Lower lobe of right lung (tissue), 2 donors: Measurements from ENCODE around the gene CRABP1. TPM values are rescaled to one million over a fixed set of nuclear protein-coding genes. Genes with fewer than 3 reads are reported as not detected.

Experiments
- ATAC-seq, 2 donors: fragments of 200-7000 bp; cut with Tn5 transposase; one replicate each; pipeline ENCODE4 v1.9.1; 2020 to 2022; ENCODE audit warnings: mild to moderate bottlenecking in 2 of 2, moderate library complexity in 2 of 2
- DNase-seq: peaks from one replicate; pipeline ENCODE4 v3.0.0-alpha.2; 2020
- H3K27ac ChIP-seq: fragments of 200-600 bp; one replicate; pipeline ENCODE4 v1.8.0; 2022
- H3K27me3 ChIP-seq: fragments of 200-600 bp; one replicate; pipeline ENCODE4 v1.8.0; 2022; ENCODE audit warnings: low read depth
- H3K36me3 ChIP-seq: fragments of 200-600 bp; one replicate; pipeline ENCODE4 v1.8.0; 2022; ENCODE audit warnings: mild to moderate bottlenecking
- H3K4me1 ChIP-seq: fragments of 200-600 bp; one replicate; pipeline ENCODE4 v1.8.0; 2022
- H3K4me3 ChIP-seq: fragments of 200-600 bp; one replicate; pipeline ENCODE4 v1.8.0; 2022; ENCODE audit warnings: mild to moderate bottlenecking
- H3K9me3 ChIP-seq: fragments of 200-600 bp; one replicate; pipeline ENCODE4 v1.8.0; 2022
- intact Hi-C: fragments of 100-400 bp; cut with DNase I; formaldehyde crosslinking; loops from one replicate; pipeline ENCODE4 v1.11.0; 2022
- total RNA-seq: library from RNA; stranded (reverse); fragmentation: NEBNext Ultra II Directional; extraction: Animal tissue kit (Norgen Biotek cat#: 25700); gene quantifications from one replicate; pipeline ENCODE4 v1.2.1, GENCODE V29; 2021
- TF ChIP-seq, protein P1 (sequence below): fragments of 200-600 bp; IDR thresholded peaks from one replicate; pipeline ENCODE4 v1.8.0; 2022; ENCODE audit warnings: antibody characterized with exemption, mild to moderate bottlenecking
- donor health status: DM: no; HTN: yes; CAD: no; lungs with severe emphysema.

The CRABP1 gene
- total RNA-seq, 1 donor from 2014 or later: not detected

DNA sequence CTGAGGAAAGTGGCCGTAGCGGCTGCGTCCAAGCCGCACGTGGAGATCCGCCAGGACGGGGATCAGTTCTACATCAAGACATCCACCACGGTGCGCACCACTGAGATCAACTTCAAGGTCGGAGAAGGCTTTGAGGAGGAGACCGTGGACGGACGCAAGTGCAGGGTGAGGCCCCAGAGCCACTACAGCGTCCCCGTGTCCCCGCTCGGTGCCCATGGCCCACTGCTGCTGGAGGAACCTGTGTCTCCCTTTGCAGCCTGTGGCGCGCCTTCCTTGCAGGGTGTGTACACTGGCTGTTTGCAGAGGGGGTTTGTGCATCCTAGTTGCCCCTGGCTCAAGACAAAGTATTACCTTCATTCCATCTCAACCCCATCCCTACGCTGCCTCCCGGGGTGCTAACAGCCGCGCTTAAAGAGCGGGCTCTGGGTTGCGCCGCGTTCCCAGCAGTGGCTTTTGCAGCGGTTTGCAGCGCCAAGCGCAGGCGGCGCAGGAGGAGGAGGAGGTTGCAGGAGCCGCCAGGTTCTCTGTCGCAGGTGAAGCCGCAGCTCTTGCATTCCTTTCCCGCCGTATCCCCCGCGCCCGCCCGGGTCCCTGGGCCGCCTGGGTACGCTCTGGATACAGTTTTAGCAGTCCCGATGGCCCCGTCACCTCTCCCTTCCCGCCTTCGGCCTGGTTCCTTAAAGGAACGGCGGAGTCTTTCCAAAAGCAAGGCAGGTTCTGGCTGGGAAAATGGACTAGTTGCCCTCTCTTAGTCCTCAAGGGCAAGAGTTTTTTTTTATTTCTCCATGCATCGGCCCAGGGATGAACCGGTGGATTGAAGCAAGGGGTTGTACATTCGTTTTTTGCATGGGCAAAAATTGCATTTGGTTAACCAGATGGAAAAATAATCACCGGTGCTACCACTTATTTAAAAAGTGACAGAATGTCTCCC, 1.2 kb downstream of the CRABP1 start:
- TF ChIP-seq, protein P1, sequence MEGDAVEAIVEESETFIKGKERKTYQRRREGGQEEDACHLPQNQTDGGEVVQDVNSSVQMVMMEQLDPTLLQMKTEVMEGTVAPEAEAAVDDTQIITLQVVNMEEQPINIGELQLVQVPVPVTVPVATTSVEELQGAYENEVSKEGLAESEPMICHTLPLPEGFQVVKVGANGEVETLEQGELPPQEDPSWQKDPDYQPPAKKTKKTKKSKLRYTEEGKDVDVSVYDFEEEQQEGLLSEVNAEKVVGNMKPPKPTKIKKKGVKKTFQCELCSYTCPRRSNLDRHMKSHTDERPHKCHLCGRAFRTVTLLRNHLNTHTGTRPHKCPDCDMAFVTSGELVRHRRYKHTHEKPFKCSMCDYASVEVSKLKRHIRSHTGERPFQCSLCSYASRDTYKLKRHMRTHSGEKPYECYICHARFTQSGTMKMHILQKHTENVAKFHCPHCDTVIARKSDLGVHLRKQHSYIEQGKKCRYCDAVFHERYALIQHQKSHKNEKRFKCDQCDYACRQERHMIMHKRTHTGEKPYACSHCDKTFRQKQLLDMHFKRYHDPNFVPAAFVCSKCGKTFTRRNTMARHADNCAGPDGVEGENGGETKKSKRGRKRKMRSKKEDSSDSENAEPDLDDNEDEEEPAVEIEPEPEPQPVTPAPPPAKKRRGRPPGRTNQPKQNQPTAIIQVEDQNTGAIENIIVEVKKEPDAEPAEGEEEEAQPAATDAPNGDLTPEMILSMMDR: no peak
- ATAC-seq: no peak
- Histone ChIP-seq H3K27me3 (peaks cover 63% of the 10 kb centered on the region), H3K36me3 (no peaks in the 10 kb centered on the region), H3K9me3 (no peaks in the 10 kb centered on the region), H3K27ac (no peak overlapping the region), H3K4me3 (no peak overlapping the region), H3K4me1 (peaks cover 13% of the 10 kb centered on the region)
- intact Hi-C loops: no loop called here
- no peak for DNase-seq

DNA sequence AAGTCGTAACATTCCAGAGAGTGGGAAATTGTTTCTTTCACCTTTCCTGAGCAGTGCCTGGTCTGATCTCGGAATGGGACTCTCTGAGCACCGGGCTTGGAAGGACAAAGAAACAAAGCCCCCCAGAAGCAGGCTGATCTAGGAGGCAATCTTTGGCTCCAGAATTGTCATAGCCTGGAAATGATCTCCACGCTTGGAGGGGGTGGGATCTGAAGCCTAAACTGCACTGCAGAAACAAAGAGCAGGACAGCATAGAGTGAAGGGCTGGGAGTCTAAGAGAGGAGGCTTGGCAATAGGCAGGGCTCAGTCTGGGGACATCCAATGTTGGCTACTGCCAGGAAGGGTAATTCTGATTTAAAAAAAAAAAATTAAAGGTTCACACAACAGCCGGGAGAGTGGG, 1.9 kb downstream of the CRABP1 start:
- H3K9me3 ChIP-seq: no peaks in the 10 kb centered on the region
- TF ChIP-seq, protein P1: no peak
- H3K4me1 ChIP-seq: peaks cover 13% of the 10 kb centered on the region
- no peak for DNase-seq
- peaks cover 59% of the 10 kb centered on the region for H3K27me3 ChIP-seq
- no peak overlapping the region for H3K27ac ChIP-seq
- H3K4me3 ChIP-seq: no peak overlapping the region
- intact Hi-C loops: no loop called here
- ATAC-seq: no peak
- H3K36me3 ChIP-seq: no peaks in the 10 kb centered on the region

DNA sequence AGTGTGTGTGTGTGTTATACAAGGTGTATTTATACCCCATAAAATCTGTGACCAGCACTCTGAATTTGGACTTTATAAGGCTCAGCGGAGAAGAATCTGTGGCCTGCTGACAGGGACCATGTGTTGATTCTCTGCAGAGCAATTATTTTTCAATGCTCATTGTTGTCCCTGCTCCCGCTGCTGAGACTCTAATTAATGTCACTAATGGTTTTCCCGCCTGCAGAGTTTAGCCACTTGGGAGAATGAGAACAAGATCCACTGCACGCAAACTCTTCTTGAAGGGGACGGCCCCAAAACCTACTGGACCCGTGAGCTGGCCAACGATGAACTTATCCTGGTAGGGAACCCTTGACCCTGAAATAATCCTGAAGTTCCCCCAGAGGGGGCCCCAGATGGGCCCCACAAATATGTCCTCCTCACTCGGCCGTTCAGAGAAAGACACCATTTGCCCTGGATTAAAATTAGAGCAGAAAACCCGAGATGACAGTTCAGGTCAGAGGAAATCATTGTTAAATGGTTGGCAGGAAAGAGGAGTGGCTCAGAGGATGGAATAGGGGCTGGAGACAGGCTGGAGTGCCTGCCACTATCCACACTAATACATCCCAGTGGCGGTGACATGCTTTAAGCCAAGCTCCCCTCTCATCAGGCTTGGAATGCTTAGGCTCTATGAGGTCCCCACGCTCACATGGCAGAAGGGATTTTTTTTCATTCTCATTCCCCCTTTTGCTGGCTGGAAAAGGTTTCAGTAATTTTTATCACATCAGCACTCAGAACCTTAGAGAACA, 3.3 kb downstream of the CRABP1 start:
- peaks cover 13% of the 10 kb centered on the region for H3K4me1 ChIP-seq
- H3K27ac ChIP-seq: no peak overlapping the region
- no peaks in the 10 kb centered on the region for H3K36me3 ChIP-seq
- no peaks in the 10 kb centered on the region for H3K9me3 ChIP-seq
- DNase-seq (no peak), ATAC-seq (no peak)
- intact Hi-C loops: no loop called here
- TF ChIP-seq, protein P1: no peak
- peaks cover 46% of the 10 kb centered on the region for H3K27me3 ChIP-seq
- no peak overlapping the region for H3K4me3 ChIP-seq

DNA sequence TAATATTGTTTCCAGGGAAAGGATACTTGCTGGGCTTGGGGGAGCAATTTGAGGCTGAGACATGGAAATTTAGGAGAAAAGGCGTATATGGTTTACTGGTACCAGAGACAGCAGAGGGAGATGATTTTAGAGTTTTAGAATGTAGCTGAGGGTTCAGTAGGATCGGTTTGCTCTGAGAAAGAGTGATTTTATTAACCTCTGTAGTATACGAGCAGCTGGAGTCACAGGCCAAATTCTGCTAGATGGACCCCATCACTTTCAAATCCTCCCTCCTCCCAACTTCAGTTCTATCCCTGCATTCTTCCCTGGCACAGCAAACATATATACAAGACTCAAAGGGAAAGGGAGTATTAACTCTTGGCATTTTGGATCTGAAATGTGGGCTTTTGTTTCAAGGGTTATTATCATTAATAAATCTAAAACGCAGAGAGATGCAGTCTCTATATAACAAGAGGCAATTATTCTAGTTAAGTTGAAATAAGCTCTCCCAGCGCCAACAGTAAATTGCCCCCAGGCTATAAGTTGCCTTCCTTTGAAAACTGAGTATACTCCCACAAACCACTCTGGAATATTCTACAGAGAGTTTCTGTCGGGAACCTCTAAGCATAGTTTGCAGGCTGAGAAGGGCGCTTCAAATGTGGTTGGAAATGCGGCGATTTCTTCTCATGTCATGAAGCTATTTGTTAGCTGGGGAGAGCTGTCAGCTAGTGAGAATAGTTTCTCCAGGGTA, 5.4 kb downstream of the CRABP1 start:
- H3K36me3 ChIP-seq: no peaks in the 10 kb centered on the region
- no peak overlapping the region for H3K27ac ChIP-seq
- no peaks in the 10 kb centered on the region for H3K9me3 ChIP-seq
- intact Hi-C loops: no loop called here
- DNase-seq (no peak), ATAC-seq (no peak)
- H3K27me3 ChIP-seq: peaks cover 26% of the 10 kb centered on the region
- TF ChIP-seq, protein P1: no peak
- no peak overlapping the region for H3K4me3 ChIP-seq
- H3K4me1 ChIP-seq: peaks cover 8% of the 10 kb centered on the region
